Transverse colon (tissue), 3 donors: ENCODE measurements around the gene TCEA3.

Experiments
- EP300 ChIP-seq: sonication (generic); formaldehyde crosslinking; IDR thresholded peaks from one replicate; pipeline ENCODE4 v1.6.1; 2017; ENCODE audit warnings: antibody characterized with exemption, low read depth
- POLR2A ChIP-seq: fragments of 450-650 bp; IDR thresholded peaks from one replicate; pipeline ENCODE4 v1.6.1; 2016; ENCODE audit warnings: antibody characterized with exemption, mild to moderate bottlenecking, moderate library complexity
- TF ChIP-seq, protein P1 (sequence below), 5 experiments: fragments of 200-600 bp in 3 of 5; fragments of 450-650 bp in 2 of 5; sonication (generic) in 3 of 5; IDR thresholded peaks; 1 replicate in 2 of 5; 2 replicates in 3 of 5; pipeline ENCODE4 v1.5.1; 2016 to 2017; ENCODE audit warnings: antibody characterized with exemption in 5 of 5, inconsistent platforms in 3 of 5, mild to moderate bottlenecking in 2 of 5, moderate library complexity in 1 of 5

DNA sequence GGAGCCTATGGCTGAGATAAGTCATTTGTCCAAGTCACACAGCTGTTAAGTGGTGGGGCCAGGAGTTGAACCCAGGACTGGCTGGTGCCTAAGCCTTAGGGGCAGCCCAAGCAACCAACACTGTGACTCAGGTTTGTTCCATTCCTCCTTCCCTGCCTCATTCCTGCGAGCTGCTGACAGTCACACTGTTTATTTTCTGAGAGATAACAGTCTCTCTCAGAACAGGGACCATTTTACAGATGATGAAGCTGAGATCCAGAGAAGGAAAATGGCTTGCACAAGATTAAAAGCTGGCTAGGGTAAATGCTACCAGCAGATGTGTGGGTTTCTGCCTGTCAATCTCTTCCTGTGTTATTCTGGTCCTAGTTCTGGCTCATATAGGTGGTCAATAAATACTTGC, 24.3 kb upstream of the TCEA3 start:
- TF ChIP-seq, protein P1, sequence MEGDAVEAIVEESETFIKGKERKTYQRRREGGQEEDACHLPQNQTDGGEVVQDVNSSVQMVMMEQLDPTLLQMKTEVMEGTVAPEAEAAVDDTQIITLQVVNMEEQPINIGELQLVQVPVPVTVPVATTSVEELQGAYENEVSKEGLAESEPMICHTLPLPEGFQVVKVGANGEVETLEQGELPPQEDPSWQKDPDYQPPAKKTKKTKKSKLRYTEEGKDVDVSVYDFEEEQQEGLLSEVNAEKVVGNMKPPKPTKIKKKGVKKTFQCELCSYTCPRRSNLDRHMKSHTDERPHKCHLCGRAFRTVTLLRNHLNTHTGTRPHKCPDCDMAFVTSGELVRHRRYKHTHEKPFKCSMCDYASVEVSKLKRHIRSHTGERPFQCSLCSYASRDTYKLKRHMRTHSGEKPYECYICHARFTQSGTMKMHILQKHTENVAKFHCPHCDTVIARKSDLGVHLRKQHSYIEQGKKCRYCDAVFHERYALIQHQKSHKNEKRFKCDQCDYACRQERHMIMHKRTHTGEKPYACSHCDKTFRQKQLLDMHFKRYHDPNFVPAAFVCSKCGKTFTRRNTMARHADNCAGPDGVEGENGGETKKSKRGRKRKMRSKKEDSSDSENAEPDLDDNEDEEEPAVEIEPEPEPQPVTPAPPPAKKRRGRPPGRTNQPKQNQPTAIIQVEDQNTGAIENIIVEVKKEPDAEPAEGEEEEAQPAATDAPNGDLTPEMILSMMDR (IDR thresholded peaks at IDR 0.05), result no peak
- TF ChIP-seq POLR2A (no peak), EP300 (no peak)
